Parietal lobe (tissue), 1 donor: ENCODE measurements around the gene ZNF526. TPM values are rescaled to one million over a fixed set of nuclear protein-coding genes. Genes with fewer than 3 reads are reported as not detected.

Source experiments
- total RNA-seq: library from RNA; depleted of rRNA; stranded (reverse); fragments of >200 nt; gene quantifications from one replicate; pipeline ENCODE4 v1.2.3, GENCODE V29; 2014

ZNF526 gene
- 6.9 TPM for total RNA-seq

GRCh38 chr19:42219812-42220750 is at the start of gene ZNF526:
ZNF526 (plus strand) TSS chr19:42220312; CDS start chr19:42224404, 4,092 bp downstream.

GRCh38 chr19:42217520-42218437 is 2.3 kb upstream of the ZNF526 start, which contains the start of gene DEDD2:
DEDD2 (minus strand) TSS chr19:42217677; CDS start chr19:42217007, 670 bp downstream.

GRCh38 chr19:42242512-42243409 is 22.6 kb downstream of the ZNF526 start, which contains the start of gene GSK3A:
GSK3A (minus strand) TSS chr19:42242602; CDS start chr19:42242465, 137 bp downstream.

DNA sequence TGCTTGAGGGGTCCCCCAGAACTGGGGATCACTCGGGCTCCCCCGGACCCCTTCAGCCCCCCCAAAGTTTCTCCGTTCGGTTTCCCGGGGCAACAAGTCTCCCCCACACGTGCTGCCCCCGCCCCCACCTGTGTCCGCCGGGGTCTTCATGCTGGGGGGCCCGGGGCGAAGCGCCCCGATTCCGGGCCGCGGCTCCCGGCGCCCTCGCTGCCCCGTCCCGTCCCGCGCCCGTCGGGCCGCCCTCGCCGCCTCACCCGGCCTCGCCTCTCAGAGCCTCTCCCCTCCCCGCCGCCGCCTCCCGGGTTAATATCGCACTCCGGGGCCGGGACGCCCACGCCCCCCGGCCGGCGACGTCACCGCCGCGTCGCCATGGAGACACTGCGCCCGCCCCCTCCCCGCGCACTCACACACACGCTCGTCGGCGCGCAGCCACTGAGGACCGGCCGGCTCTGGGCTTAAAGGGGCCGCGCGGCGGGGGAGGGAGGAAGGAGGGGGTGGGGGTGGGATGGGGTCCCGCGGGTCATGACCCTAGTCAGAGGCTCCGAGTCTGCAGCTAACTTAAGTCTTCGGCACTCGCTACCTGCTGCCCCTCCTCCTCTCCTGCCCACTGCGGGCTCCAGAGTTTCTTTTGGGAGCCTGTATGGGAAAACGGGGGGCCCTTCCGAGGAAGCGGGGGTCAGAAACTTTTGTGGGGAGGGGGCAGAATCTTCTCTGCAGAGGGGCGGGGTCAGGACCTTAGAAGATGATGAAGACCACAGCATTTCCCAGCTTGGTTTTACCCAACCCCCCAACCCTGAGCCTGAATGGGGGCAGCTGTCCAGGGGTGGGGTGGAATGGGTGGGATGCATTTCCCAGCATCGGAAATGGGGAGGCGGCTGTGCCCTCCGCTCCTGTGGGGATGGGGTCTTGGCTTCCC is 35.0 kb downstream of the ZNF526 start, which contains the start of gene ERF:
Gene ERF, minus strand, starts transcription at position 279 of the 916 bp plus-strand sequence. Its CDS starts 129 bp downstream, at position 150.

DNA sequence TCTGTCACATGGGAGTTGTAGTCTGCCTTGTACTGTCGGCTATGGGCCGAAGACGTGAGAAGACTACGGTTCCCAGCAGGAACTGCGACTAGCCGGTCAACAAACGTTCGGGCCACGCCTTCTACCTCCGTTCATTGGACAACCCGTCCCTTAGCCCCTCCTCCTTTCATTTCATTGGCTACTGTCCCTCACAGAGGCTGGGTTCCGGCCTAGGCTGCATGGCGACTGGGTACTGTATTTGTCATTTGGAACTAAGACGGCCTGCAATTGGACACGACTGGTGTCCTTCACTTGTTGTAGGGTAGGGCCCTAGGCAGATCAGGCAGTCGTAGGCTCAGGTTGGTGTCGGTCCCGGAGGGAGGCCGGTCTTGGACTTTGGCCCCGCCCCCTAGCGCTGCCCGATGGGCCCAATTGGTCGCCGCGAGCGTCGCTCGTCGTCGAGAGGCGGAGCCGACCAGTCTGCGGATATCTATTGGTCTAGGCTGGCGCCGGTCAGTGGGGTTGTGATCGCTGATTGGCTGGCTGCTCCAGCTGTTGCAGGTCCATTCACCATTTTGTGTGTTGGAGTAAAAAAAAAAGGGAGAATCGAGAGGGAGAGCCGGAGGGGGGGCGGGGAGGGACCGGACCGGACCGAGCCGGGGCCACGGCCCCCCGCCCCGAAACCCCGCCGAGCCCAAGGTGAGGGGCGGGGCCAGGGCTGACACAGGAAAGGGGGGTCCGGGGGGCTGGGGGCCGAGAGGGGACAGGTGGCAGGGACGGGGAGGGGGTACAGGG is 48.8 kb downstream of the ZNF526 start, which contains the start of gene CIC:
Gene CIC, plus strand, starts transcription at position 549 of the 774 bp plus-strand sequence. CDS start 2,532 bp downstream, outside the sequence.

Other genes starting within 250 kb of the ZNF526 start
- gene ATP1A3, start 226.1 kb upstream of the ZNF526 start, total RNA-seq, result 217 TPM
- gene GRIK5, start 150.1 kb upstream of the ZNF526 start, total RNA-seq, result 36.9 TPM
- 16.3 TPM for gene ZNF574, start 144.1 kb upstream of the ZNF526 start, total RNA-seq
- gene POU2F2, start 87.9 kb upstream of the ZNF526 start, total RNA-seq, result 12.2 TPM
- gene DEDD2, start 2.6 kb upstream of the ZNF526 start, total RNA-seq, result 23.2 TPM
- 33.2 TPM for gene GSK3A, start 22.3 kb downstream of the ZNF526 start, total RNA-seq
- 9.4 TPM for gene ERF, start 34.8 kb downstream of the ZNF526 start, total RNA-seq
- 38.2 TPM for gene CIC, start 48.9 kb downstream of the ZNF526 start, total RNA-seq
- gene PRR19, start 81.8 kb downstream of the ZNF526 start, total RNA-seq, result 2.8 TPM
- 203 TPM for gene PAFAH1B3, start 82.3 kb downstream of the ZNF526 start, total RNA-seq
- gene TMEM145, start 93.0 kb downstream of the ZNF526 start, total RNA-seq, result 77.6 TPM
- 54.8 TPM for gene MEGF8, start 105.3 kb downstream of the ZNF526 start, total RNA-seq
- gene CNFN, start 170.0 kb downstream of the ZNF526 start, total RNA-seq, result not detected
- gene LIPE, start 207.1 kb downstream of the ZNF526 start, total RNA-seq, result 11.0 TPM
- not detected for gene CXCL17, start 222.6 kb downstream of the ZNF526 start, total RNA-seq